Measurements from ENCODE around the gene PEX5L.

PEX5L gene

GRCh38 chr3:179868715-179869114 is 168.0 kb downstream of the PEX5L start:
- no peak overlapping the region for H3K27ac ChIP-seq (ENCODE audit: low read depth, low read length)
- H3K79me2 ChIP-seq (ENCODE audit: insufficient read depth, low read length): no peaks in the 10 kb centered on the region
- H3K27me3 ChIP-seq (ENCODE audit: low read length): no peaks in the 10 kb centered on the region
- H3K9me3 ChIP-seq (ENCODE audit: insufficient read depth, low read length): no peaks in the 10 kb centered on the region
- TF ChIP-seq CTCF (IDR thresholded peaks at IDR 0.05; ENCODE audit: insufficient read depth, low read length, poor library complexity, severe bottlenecking) (no peak), EZH2phosphoT487 (conservative IDR thresholded peaks at IDR 0.05; ENCODE audit: low read length) (no peak)
- H3F3A ChIP-seq (ENCODE audit: insufficient read depth): no peaks in the 10 kb centered on the region
- H3K9ac ChIP-seq (ENCODE audit: low read length): no peak overlapping the region
- no peak overlapping the region for H3K4me2 ChIP-seq (ENCODE audit: low read depth, low read length, poor library complexity, severe bottlenecking)
- no peak overlapping the region for H2AFZ ChIP-seq (ENCODE audit: low read depth, low read length, severe bottlenecking)
- H3K36me3 ChIP-seq (ENCODE audit: low read length): no peaks in the 10 kb centered on the region
- no peaks in the 10 kb centered on the region for H4K20me1 ChIP-seq (ENCODE audit: low read depth, low read length)
- H3K4me3 ChIP-seq (ENCODE audit: insufficient read depth, low read length, poor library complexity, severe bottlenecking): no peak overlapping the region
- H3K9me2 ChIP-seq (replicated peaks; ENCODE audit: insufficient read depth, low read length): no peaks in the 10 kb centered on the region

GRCh38 chr3:179867961-179868360 is 168.8 kb downstream of the PEX5L start:
- Histone ChIP-seq H3K9ac (ENCODE audit: low read length) (no peak overlapping the region), H3K36me3 (ENCODE audit: low read length) (no peaks in the 10 kb centered on the region), H3F3A (ENCODE audit: insufficient read depth) (no peaks in the 10 kb centered on the region), H3K4me2 (ENCODE audit: low read depth, low read length, poor library complexity, severe bottlenecking) (no peak overlapping the region), H3K27me3 (ENCODE audit: low read length) (no peaks in the 10 kb centered on the region), H3K4me3 (ENCODE audit: insufficient read depth, low read length, poor library complexity, severe bottlenecking) (no peak overlapping the region), H3K9me2 (replicated peaks; ENCODE audit: insufficient read depth, low read length) (no peaks in the 10 kb centered on the region), H2AFZ (ENCODE audit: low read depth, low read length, severe bottlenecking) (no peak overlapping the region), H4K20me1 (ENCODE audit: low read depth, low read length) (no peaks in the 10 kb centered on the region), H3K79me2 (ENCODE audit: insufficient read depth, low read length) (no peaks in the 10 kb centered on the region), H3K9me3 (ENCODE audit: insufficient read depth, low read length) (no peaks in the 10 kb centered on the region), H3K27ac (ENCODE audit: low read depth, low read length) (no peak overlapping the region)
- TF ChIP-seq CTCF (IDR thresholded peaks at IDR 0.05; ENCODE audit: insufficient read depth, low read length, poor library complexity, severe bottlenecking) (no peak), EZH2phosphoT487 (conservative IDR thresholded peaks at IDR 0.05; ENCODE audit: low read length) (no peak)

- Histone ChIP-seq H3K27me3 (ENCODE audit: low read length) (no peaks in the 10 kb centered on the region), H4K20me1 (ENCODE audit: low read depth, low read length) (no peaks in the 10 kb centered on the region), H3K9ac (ENCODE audit: low read length) (no peak overlapping the region), H3K9me2 (replicated peaks; ENCODE audit: insufficient read depth, low read length) (no peaks in the 10 kb centered on the region), H3K9me3 (ENCODE audit: insufficient read depth, low read length) (no peaks in the 10 kb centered on the region), H3K27ac (ENCODE audit: low read depth, low read length) (no peak overlapping the region), H3K79me2 (ENCODE audit: insufficient read depth, low read length) (no peaks in the 10 kb centered on the region), H3K4me3 (ENCODE audit: insufficient read depth, low read length, poor library complexity, severe bottlenecking) (no peak overlapping the region), H3K4me2 (ENCODE audit: low read depth, low read length, poor library complexity, severe bottlenecking) (no peak overlapping the region), H3F3A (ENCODE audit: insufficient read depth) (no peaks in the 10 kb centered on the region), H2AFZ (ENCODE audit: low read depth, low read length, severe bottlenecking) (no peak overlapping the region), H3K36me3 (ENCODE audit: low read length) (no peaks in the 10 kb centered on the region)
- TF ChIP-seq EZH2phosphoT487 (conservative IDR thresholded peaks at IDR 0.05; ENCODE audit: low read length) (no peak), CTCF (IDR thresholded peaks at IDR 0.05; ENCODE audit: insufficient read depth, low read length, poor library complexity, severe bottlenecking) (no peak)
These were observed 170.8 kb downstream of the PEX5L start for GRCh38 chr3:179865861-179866505.
